SK-N-SH (cell line): ENCODE results near the gene SHE.

ENCODE experiments used
- EP300 ChIP-seq, 2 experiments: IDR thresholded peaks; 2 replicates each; pipeline versions ENCODE4 v1.4.0 to v1.6.1; 2012; ENCODE audit warnings: borderline replicate concordance in 1 of 2, low read depth in 1 of 2, low read length in 1 of 2
- GABPA ChIP-seq: IDR thresholded peaks from 2 replicates; pipeline ENCODE4 v1.4.0; 2012; ENCODE audit warnings: low read depth, mild to moderate bottlenecking
- POLR2AphosphoS5 ChIP-seq: IDR thresholded peaks from 2 replicates; pipeline ENCODE4 v1.6.1; 2012; ENCODE audit warnings: low read depth, low read length
- SIN3A ChIP-seq: IDR thresholded peaks from 2 replicates; pipeline ENCODE4 v1.6.1; 2012; ENCODE audit warnings: low read depth, mild to moderate bottlenecking, low read length, moderate library complexity, borderline replicate concordance
- TF ChIP-seq, protein P1 (sequence below): fragments of 200-600 bp; sonication (generic); IDR thresholded peaks from 2 replicates; pipeline ENCODE4 v1.6.1; 2017; ENCODE audit warnings: antibody characterized with exemption, mild to moderate bottlenecking, moderate library complexity
- TF ChIP-seq, protein P2 (sequence below): fragments of 150-350 bp; IDR thresholded peaks from 2 replicates; pipeline ENCODE4 v1.6.1; 2016; ENCODE audit warnings: mild to moderate bottlenecking, low read depth, low read length
- TF ChIP-seq, protein P3 (sequence below): IDR thresholded peaks from 2 replicates; pipeline ENCODE4 v1.6.1; 2012; ENCODE audit warnings: mild to moderate bottlenecking, low read depth, low read length, moderate library complexity

DNA sequence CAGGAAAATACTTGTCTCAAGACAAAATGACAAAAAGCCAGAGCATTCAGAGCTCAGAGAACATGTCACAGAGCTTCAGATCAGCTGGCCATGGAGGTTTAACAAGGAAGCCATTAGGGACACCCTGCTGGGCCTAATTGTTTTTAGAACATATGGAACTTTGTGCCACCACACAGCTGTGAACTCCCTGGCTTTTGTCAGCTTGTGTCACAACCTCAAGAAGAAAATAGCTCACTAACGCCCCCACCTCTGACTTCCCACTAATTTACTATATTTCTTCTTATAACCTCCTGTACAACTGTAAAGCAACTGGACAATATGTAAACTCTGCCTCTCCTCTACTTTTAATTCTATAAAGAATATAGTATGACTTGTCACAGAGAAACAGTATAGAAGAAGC, 21.2 kb downstream of the SHE start:
- TF ChIP-seq, protein P1, sequence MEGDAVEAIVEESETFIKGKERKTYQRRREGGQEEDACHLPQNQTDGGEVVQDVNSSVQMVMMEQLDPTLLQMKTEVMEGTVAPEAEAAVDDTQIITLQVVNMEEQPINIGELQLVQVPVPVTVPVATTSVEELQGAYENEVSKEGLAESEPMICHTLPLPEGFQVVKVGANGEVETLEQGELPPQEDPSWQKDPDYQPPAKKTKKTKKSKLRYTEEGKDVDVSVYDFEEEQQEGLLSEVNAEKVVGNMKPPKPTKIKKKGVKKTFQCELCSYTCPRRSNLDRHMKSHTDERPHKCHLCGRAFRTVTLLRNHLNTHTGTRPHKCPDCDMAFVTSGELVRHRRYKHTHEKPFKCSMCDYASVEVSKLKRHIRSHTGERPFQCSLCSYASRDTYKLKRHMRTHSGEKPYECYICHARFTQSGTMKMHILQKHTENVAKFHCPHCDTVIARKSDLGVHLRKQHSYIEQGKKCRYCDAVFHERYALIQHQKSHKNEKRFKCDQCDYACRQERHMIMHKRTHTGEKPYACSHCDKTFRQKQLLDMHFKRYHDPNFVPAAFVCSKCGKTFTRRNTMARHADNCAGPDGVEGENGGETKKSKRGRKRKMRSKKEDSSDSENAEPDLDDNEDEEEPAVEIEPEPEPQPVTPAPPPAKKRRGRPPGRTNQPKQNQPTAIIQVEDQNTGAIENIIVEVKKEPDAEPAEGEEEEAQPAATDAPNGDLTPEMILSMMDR, result no peak
- TF ChIP-seq POLR2AphosphoS5, result no peak
- TF ChIP-seq, protein P2, sequence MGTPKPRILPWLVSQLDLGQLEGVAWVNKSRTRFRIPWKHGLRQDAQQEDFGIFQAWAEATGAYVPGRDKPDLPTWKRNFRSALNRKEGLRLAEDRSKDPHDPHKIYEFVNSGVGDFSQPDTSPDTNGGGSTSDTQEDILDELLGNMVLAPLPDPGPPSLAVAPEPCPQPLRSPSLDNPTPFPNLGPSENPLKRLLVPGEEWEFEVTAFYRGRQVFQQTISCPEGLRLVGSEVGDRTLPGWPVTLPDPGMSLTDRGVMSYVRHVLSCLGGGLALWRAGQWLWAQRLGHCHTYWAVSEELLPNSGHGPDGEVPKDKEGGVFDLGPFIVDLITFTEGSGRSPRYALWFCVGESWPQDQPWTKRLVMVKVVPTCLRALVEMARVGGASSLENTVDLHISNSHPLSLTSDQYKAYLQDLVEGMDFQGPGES, result no peak
- TF ChIP-seq, protein P3, sequence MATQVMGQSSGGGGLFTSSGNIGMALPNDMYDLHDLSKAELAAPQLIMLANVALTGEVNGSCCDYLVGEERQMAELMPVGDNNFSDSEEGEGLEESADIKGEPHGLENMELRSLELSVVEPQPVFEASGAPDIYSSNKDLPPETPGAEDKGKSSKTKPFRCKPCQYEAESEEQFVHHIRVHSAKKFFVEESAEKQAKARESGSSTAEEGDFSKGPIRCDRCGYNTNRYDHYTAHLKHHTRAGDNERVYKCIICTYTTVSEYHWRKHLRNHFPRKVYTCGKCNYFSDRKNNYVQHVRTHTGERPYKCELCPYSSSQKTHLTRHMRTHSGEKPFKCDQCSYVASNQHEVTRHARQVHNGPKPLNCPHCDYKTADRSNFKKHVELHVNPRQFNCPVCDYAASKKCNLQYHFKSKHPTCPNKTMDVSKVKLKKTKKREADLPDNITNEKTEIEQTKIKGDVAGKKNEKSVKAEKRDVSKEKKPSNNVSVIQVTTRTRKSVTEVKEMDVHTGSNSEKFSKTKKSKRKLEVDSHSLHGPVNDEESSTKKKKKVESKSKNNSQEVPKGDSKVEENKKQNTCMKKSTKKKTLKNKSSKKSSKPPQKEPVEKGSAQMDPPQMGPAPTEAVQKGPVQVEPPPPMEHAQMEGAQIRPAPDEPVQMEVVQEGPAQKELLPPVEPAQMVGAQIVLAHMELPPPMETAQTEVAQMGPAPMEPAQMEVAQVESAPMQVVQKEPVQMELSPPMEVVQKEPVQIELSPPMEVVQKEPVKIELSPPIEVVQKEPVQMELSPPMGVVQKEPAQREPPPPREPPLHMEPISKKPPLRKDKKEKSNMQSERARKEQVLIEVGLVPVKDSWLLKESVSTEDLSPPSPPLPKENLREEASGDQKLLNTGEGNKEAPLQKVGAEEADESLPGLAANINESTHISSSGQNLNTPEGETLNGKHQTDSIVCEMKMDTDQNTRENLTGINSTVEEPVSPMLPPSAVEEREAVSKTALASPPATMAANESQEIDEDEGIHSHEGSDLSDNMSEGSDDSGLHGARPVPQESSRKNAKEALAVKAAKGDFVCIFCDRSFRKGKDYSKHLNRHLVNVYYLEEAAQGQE, result no peak
- TF ChIP-seq EP300 (IDR thresholded peaks at IDR 0.05; ENCODE audit: borderline replicate concordance in 1 of 2, low read depth in 1 of 2, low read length in 1 of 2), result no peak; a peak in 1 of 4 replicates
- no peak for TF ChIP-seq GABPA
- TF ChIP-seq SIN3A, result no peak
